NCI-H748 treated with DMSO at 0.1 percent for 48 hours (cell line): ENCODE measurements around the gene SMLR1.

Source experiments
- DNase-seq: peaks from one replicate; lab custom pipeline; 2025; lab: John Stamatoyannopoulos, UW

The SMLR1 gene

DNA sequence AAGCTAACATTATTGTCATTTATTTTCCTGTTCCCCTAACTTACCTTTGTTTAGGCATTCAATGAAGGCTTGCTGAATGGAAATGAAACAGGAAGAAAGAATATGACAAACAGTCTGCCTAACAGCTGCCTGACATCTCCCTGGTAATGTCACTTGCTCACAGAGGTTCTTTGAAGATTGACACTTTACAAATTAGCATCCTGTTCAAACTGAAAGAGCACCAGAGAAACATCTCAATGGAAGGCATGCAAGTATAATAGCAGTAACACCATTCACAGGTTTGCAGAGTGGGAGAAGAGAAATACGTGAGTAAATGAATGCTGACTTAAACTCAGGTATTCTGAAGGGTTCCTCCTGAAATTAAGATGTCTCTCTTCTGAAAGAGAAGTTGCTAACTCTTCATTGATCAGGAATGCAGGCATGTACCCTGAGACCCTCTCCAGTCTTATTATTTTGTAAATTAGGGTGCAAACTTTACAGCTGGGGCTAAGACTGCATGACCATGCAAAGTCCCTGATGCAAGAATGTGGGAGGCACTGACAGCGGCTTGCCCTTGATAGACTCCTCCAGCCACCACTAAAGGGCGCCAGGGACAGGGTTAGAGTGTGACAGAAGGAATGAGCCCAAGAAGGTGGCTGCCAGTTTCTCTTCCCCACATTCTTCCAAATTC is 1.3 kb upstream of the SMLR1 start:
- DNase-seq, result no peak

GRCh38 chr6:130826442-130827246 is 562 bp upstream of the SMLR1 start:
- no peak for DNase-seq

DNA sequence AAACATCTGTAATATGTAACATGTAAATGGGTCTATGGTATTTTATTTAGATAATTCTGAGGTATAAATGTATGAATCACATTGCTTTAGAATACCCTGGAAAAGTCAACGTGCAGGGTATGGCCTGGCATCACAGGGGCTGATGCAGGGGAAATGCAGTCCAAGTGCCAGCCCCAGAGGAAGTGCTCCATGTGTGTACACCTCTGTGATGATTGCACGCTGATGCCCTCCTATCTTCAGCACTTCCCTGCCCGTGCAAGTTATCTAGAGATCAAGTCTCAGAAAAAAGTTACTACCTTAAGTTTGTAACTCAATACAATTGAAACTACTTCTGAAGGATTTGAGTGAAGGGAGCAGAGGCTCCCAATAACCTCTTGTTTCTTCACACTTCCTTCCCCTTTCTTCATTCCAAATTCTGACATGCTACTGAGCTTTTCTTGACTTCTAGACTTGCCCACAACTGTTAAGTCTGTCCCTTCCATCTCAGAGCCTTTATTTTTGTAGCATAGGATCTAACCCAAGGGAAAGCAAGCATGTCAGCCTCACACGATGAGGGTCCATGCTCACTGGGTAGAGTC is 2.2 kb downstream of the SMLR1 start:
- DNase-seq, result no peak

DNA sequence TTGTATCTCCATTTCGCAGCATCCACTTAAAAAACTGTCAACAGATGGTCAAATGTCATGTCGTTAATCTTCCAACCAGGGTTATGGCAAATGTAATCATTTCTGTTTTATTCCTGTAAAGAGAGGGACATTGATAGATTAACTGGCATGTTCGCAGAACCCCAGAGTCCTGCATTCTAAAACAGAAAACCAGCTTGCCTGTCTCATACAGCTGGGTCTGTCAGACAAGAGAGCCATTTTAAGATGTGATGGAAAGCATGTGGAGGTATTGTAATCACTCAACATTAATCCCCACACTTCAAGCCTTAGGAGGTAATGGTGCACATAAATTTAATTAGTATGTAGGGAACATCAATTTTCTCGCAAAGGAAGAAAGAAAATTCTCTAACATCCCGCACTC is 4.4 kb downstream of the SMLR1 start:
- DNase-seq, result no peak

DNA sequence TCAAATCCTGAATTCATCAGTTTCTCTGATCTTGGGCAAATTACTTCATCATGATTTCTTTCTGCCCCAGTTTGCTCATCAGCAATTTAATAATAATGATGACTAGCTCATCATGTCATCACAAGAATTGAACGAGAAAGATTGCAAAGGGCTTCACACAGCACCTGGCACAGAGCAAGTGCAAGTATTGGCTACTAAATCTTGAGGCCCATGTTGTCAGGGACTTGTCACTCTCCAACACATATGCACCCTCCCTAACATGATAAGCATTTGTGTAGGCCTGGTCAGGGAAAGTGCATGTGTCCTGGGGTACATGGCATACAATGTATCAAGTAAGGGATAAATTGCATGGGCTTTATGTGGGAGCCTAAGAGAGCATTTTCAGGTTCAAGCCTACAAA is 6.4 kb downstream of the SMLR1 start:
- no peak for DNase-seq

GRCh38 chr6:130834482-130835251 is 7.5 kb downstream of the SMLR1 start:
- DNase-seq, result no peak

- no peak for DNase-seq
Measured at GRCh38 chr6:130836055-130836640, 8.9 kb downstream of the SMLR1 start.

DNA sequence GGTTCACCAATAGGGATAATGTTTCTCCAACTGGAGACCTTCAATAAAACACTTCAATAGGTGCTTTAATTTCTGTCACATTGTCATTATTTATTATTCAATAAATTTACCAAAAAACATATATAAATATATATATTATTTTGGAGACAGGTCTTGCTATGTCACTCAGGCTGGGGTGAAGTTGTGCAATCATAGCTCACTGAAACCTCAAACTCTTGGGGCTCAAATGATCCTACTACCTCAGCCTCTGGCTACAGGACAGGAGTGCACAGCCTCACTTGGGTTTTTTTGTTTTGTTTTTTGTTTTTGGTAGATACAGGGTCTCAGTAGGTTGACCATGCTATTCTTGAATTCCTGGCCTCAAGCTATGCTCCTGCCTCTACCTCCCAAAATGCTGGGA is 9.9 kb downstream of the SMLR1 start:
- DNase-seq, result no peak

DNA sequence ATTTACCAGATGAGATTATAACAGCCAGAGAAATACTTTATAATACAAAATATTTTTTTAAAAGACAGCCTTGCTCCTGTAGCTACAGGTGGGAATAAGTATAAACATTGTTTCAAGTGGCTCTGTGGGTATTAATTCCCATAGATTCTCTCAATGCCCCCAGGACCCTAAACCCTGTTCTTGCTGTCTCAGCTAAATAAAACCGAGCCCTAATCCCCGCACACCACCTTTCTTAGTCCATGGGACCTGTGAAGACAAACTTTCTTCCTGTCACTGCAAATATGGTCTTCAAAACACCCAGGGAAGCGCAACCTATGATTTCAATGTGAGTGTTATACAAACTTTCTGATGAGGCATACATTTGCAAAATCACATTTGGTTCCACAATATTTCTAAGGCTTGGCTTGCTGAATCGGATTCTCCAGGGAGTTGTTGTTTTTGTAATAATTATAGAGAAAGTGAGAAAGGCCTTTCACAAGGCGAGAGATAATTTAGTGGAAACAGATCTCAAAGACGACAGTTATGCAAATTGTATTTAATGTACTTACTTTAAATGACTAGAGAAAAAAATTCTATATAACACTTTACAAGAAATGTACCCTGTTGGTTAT is 11.1 kb downstream of the SMLR1 start:
- no peak for DNase-seq

DNA sequence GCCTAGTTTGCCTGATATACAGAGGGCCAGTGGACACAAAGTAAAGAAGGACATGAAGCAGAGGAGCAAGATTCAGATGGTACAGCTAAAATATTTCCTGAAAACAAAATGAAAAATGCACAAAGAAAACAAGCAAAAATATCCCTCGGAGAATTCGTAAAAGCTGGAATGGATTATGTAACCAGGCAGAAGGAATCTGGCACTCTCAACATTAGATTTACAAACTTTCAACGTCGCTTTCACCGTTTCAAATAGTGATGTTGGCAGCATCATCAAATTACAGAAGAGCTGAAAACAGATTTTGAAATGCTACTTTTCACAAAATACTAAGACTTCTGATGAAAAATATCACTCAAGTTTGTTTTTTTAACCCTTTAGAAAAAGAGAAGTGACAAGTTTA is 11.7 kb downstream of the SMLR1 start:
- no peak for DNase-seq

DNA sequence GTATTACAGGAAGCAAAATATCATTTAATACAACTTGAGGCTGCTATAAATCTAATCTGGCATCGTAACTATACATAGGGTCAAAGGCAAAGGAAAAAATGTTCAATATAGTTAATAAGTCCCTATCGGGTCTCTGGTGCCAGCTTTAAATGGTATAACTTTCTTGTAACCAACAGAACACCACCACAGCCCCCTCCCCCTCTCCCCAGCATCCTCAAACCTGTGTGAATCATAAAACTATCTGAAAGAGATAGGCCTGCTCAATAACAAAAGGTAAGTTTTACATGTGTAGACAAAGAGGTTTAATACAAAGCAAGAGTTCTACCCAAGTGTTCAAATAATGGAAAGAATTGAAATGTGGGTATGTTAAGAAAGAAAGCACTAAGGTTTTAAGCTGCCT is 12.2 kb downstream of the SMLR1 start:
- no peak for DNase-seq

DNA sequence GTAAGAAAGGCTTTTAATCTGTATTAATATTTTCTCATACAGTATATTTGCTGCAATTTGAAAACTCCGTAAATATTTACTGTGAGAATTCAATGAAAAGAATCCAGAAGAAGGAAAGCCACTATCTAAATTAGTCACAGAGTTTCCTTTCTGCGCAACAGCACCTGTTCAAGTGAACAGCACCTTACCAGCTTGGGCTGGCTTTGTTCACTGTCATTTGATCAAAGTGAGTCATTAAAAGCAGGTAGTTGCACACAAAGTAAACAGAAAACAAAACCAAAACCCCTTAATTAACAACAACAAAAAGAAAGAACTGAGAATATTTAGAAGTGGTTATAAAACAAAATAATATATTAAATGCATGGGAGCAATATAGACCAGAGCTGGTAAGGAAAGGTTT is 12.8 kb downstream of the SMLR1 start:
- no peak for DNase-seq

DNA sequence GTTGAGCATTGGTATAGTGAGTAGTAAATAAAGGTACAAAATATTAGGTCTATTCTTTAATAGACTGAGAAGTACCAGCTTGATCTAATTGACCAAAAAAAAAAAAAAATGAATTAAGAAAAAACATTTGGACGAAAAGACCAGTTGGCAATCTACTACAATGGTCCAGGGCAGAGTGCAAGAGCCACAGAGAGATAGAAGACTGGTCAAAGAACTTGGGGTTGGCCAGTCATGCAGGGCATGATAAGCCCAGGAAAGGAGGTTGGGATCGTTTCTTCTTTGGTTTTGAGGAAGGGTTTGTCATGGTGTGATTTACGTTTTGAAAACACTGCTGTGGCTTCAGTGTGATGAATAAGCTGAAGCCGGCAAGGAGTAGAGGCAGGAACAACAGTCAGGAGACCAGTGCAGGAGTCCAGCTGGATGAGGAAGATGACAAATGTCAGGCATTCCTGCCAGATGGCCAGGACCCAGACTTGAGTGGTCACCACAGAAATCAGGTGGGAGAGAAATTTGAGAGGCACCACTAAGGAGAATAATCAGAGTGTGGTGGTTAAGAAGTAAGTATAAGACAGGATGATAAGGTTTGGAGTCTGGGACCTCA is 14.0 kb downstream of the SMLR1 start:
- DNase-seq, result no peak

DNA sequence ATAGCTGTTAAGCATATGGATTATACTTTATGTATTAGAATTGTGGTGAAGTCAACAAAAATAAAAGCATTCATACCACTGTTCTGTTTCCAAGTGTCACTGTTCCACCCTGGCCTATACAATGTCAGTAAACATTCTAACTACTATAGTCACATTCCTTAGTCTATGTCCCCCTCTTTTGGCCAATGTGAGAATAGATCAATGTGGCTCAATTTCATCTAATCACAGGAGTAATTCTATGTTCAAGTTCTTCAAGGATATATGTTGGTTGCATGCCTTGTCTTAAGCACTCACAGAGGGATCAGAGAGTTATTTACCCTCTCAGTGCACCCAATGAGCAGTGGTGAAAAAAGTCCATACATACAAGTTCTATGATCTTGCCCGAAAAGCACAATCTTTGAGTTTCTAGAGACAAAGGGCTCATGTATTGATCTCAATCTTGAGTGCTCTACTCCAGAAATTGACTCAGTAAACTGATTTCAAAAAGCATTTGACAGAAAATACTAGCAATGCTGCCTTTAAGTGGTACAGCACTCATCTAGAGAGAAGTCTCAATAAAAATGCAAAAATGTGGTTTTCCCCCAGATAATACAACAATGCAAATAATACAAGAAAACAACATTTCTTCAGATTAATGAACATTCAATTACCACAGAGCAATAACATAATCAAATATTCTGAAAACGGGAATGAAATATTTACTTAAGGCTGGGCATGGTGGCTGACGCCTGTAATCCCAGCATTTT is 16.5 kb downstream of the SMLR1 start:
- DNase-seq, result peak; percentile 13

DNA sequence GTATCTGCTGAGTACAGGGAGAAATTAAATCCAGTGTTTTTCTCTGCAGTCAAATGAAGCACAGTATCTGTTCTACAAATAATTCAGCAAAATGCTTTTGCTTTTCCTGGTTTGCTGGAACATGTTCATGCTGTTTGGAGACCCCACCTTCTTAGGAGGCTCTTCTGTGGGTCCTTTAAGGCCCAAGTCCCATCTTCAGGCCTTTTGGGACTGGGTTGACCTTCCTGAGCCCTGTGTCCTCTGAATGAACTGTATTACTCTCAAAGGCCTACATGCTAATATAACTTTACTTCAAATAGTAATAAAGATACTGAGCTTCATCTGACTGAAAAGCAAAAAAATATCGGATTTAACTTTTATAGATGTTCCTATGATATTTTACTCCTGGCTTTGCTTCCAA is 19.3 kb downstream of the SMLR1 start:
- no peak for DNase-seq

GRCh38 chr6:130847001-130847910 is 20.1 kb downstream of the SMLR1 start:
- DNase-seq, result no peak

DNA sequence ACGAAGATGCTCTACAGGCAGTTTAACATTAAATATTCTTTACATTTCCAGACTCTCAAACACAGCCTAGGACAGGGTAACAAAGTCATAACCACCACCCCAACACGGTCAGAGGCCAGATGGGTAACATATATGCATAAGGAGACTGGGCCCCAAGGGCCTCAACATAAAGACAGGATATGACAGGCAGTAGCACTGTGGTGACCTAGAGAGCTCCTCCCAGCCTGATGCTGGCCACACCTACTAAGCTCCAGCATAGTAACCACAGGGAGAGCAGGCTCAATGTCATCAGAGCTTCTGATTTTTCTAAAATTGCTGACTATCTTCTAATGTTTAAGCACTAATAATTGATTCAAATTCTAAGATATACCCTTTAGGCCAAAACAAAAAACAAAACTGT is 21.7 kb downstream of the SMLR1 start:
- no peak for DNase-seq

DNA sequence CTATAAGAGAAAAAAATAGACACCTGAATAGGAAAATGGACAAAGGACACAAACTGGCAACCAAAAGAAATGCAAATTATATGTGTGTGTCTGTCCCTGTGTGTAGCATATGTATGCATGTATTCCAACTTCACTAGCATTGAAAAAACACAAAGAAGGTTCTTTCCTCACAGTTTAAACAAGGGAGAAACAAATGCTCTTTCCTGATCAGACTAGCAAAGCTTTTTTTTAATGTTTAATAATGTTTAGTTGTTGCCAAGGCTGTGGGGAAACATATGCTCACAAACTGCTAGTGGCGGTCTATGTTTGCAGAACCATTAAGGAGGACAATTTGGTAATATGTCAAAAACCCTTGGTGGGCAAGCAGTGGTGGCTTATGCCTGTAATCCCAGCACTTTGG is 22.4 kb downstream of the SMLR1 start:
- DNase-seq, result no peak

DNA sequence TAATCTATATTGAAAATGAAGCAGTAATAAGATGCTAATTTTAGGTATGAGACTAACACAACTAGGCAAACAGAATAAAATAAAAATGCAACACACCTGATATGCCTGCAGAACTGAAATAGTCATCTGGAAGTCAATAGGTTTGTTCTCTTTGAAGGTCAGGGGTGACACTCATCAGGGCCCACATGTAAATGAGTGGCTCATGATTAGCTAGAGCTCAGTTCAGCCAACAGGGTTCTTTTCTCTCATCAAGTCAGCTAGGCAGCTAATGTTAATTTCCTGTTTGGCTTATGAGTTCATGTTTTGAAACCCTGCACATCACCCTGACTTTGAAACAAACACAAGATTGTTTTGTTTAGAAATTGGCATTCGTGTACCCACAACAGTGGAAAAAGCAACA is 23.8 kb downstream of the SMLR1 start:
- no peak for DNase-seq
